ENCODE measurements around the gene CCL25.

Gene CCL25

DNA sequence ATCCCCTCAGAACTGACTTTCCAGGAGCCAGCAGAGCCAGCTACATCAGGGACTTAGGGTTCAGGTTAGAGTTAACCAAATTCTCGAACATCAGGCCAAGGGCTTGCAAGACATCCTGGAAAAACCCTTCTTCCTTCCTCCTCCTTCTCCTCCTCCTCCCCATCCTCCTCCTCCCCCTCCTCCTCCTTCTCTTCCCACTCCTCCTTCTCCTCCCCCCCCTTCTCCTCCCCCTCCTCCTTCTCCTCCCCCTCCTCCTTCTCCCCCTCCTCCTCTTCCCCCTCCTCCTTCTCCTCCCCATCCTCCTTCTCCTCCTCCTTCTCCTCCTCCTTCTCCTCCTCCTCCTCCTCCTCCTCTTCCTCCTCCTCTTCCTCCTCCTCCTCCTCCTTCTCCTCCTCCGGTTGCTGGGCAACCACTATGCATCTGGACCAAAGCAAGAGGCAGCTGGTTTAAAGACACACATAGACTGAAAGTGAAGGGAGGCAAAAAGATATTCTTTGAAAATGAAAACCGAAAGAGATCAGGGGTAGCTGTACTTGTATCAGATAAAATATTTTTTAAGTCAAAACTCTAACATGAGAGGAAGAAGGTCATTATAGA is 5.9 kb upstream of the CCL25 start:
- no peak for DNase-seq

DNA sequence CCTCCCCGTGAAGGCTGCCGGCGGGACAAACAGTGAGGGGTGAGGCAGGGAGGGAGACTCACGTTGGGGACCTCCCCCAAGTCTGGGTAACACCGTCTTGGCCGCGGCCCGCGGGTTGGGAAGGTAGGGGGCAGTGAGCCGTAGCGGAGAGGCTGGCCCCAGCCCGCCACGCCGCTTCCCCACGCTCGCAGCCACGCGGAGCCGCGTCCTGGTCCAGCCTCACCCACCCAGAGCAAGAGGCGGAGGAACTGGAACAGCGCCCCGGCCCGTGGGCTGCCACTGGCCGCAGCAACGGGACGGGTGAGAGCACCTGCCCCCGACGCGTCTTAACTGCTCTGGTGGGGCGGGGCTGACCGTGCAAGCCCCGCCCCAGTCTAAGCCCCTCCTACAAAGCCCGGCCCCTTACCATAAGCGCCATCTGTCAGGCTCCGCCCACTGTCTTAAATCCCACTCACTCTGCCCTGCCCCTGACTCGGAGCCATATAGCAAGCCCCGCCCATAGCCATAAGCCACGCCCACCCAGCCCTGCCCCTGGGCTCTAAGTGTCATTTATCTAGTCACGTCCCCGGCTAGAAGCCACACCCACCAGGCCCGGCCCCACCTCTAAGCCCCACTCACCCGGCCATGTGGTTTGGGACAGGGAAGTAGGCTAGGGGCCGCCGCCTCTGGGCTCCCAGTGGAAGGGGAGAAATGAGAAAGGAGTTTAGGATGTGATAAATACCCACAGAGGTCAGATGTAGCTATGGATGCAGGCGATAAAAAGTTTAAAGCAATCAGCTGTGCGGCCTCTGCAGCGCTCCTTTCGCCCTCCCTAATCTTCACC is 2.1 kb upstream of the CCL25 start:
- DNase-seq = peak; percentile 83

DNA sequence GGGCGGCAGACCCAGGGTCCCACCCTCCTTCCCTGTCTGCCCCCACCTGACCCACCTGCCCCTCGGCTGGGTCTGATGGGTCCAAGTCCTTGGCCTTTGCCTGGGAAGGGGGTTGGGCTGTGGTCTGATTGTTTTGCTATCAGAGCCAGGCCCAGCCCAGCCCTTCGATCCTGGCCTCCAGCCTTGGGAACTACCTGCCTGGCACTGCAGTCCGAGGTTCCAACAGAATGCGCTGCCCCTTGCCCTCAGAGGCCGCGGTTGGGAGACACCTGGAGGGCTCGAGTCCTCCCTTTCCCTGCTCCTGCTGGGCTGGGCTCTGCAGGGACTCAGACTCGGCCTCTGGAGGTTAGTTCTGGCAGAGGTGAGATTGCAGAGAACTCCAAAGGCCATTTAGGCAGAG is 1.6 kb downstream of the CCL25 start:
- no peak for DNase-seq

DNA sequence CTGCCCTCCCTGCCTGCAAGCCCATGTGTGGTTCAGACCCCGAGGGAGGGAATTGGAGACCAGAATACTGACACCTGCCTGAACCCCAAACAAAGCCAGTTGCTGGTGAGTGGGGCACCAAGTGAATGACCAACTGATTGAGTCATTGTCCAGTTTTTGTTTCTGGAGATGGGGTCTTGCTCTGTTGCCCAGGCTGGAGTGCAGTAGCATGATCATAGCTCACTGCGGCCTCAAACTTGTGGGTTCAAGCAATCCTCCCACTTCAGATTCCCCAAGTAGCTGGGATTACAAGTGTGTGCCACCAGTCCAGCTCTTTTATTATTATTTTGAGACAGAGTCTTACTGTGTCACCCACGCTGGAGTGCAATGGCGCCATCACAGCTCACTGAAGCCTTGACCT is 4.0 kb downstream of the CCL25 start:
- no peak for DNase-seq

DNA sequence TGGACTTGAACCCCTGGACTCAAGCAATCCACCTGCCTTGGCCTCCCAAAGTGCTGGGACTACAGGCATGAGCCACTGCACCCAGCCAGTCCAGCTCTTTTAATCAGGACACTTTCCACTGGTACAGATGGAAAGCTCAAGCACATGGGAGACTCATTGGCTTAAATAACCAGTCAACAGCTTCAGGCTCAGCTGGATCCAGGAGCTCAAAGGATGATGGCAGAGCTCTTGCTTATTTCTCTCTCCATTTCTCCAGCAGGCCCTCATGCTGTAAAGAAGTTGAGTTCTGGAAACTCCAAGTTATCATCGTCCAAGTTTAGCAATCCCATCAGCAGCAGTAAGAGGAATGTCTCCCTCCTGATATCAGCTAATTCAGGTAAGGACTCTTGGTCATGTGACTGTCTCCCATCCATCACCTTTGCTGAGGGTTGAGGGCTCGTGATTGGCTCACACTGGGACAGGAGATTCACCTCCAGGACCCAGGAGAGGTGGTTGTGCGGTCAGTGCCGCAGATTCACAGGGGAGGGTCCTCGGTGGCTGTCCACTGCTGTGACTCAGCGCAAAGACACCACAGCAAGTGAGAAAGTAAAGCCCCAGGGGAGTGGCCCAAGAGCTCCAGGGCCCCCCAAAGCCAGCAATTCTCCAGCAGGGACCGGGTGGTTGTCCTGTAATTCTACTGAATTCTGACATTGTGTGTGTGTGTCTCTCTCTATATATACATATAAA is 5.1 kb downstream of the CCL25 start:
- no peak for DNase-seq

DNA sequence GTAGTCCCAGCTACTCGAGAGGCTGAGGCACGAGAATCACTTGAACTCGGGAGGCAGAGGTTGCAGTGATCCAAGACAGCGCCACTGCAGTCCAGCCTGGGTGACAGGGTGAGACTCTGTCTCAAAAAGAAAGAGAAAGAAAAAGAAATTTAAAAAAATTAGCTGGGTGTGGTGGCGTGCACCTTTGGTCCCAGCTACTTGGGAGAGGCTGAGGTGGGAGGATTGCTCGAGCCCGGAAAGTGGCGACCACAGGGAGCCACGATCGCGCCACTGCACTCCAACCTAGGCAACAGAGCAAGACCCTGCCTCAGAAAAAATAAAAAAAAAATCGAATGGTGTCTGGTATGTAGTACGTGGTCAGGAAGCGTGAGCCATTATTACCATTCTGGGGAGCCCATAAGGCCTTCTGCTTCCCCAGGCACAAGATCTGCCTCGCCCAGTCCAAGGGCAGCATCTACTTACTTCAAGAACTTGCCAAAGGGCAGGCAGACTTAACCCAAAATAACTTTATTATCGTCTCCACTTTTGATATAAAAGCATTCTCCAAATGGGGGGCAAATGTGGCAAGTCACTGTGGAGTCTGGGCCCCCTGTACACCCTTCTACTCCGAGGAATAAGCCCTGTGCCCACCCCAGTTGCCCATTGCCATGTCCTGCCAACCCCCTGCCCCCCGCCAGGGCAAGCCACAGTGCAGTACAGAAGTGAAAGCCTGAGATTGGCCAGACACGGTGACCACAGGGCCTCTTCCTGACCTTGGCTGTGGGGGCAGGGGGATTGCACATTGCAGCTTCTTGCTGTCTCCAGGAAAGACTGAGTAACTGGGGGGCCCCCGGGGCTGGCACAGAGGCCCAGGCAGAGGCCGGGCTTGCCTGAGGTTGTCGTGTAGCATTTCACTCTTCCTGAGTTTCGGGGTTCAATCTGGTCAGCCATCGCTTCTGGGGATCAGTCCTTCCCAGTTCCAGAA is 12.6 kb downstream of the CCL25 start:
- DNase-seq = no peak

DNA sequence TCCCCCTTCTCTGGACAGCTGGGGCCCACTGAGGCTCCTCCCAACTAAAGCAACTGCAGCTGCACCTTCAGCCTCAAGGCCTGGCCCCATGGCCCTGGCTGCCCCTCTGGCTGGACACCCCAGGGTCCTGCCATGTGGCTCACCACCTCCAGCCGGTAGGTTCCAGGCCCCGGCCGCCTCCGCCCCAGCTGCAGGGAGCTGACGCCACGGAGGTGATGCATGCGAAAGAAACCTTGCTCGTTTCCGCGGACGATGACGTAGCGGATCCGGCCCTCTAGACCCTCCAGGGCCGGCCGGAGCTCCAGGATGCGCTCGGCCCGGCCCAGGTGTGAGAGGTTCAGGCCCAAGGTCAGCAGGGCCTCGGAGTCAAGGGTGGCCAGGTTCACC is 13.3 kb downstream of the CCL25 start:
- no peak for DNase-seq

DNA sequence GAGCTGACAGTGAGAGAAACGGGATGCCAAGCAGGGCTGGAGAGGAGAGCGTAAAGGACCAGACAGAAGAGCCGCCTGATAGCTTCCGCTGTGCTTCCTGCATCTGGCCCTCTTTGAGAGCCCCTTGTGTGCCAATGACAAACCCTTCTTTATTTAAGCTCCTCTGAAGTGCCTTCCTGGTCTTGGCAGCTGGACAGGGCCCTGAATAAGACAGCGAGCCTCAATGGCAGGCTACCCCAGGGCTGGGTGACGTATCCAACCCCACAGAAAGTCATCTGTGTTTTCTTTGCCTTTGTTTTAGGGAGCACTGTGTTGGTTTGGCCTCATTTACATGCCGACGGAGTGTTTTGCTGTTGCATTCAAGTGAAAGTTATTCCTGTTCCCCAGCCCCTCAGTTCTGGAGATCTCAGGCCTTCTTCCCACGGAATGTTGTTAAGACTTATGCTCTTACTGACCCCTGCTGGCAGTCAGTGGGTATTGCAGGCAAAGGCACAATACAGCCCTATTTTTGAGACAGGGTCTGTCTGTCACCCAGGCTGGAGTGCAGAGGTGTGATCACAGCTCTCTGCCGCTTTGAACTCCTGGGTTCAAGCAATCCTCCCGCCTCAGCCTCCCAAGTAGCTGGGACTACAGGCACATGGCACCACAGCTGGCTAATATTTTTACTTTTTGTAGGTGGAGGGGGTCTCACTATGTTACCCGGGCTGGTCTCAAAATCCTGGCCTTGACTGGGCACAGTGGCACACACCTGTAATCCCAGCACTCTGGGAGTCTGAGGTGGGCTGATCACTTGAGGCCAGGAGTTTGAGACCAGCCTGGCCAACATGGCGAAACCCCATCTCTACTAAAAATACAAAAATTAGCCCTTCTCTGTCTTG is 16.8 kb downstream of the CCL25 start:
- DNase-seq = peak; percentile 58

DNA sequence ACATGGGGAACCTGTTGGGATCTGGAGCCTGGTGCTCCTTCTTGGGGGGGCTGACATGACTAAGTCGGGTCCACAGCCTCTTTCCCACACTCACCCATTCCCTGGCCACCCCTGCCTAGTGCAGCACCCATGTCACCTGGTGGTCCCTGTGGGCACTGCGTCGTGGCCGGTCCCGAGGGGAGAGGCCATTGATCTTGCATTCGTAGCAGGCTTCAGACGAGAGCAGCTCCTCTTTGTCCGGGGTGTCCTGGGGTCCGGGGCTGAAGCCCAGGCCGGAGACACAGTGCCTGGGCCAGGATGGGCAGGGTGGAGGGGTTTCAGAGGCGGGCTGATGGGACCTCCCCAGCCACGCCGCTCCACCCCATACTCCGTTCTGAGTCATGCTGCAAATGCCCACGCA is 19.4 kb downstream of the CCL25 start:
- DNase-seq = no peak

DNA sequence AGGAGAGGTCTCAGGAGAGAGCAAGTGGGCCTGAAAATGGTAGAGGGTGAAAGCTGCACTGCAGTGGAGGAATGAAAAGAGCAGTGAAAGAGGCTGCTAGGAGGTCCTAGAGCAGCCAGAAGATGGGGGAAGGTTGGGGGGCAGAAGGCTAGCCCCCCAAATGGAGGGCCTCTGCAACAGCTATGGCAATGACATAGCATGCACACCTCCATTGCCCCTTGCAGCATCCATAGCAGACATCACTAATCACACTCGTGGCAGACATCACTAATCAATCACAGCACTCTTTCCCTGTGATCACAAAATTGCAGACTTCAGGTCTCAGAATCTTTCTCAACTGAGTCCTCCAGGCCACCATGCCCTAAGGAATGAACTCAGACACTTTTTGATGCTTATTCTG is 21.9 kb downstream of the CCL25 start:
- peak; percentile 16 for DNase-seq

DNA sequence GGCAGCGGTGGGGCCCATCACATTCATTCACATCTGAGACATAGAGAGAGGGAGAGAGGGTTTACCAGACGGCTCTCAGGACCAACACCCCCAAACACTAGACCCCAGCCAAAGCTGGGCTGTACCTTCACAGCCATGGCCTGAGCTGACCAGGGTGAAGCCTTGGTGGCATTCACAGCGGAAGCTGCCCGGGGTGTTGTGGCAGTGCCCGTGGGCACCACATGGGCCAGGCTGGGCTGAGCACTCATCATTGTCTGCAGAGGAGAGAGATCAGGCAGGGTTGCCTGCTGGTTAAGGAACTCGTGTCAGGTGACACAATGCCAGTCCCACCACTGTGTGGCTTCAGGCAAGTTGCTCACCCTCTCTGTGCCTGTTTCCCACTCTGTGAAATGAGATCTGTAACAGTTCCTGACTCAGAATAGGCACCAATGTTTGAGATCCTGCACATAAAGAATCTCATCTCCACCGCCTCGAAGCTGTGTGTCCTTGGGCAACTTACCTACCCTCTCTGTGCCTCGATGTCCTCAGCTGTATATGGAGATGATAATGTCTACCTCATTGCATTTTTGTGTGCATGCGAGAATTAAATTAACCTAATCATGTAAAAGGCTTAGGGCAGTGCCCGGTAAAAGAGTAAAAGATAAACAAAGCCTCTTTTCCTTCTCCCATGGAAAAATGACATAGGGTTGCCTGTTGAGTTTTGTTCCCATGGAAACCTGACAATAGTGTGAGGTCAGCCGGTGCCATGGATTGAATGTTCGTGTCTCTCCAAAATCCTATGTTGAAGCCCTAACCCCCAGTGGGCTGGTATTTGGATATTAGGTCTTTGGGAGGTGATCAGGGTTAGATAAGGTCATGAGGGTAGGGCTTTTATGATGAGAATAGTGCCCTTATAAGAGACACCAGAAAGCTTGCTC is 22.9 kb downstream of the CCL25 start:
- peak; percentile 61 for DNase-seq

DNA sequence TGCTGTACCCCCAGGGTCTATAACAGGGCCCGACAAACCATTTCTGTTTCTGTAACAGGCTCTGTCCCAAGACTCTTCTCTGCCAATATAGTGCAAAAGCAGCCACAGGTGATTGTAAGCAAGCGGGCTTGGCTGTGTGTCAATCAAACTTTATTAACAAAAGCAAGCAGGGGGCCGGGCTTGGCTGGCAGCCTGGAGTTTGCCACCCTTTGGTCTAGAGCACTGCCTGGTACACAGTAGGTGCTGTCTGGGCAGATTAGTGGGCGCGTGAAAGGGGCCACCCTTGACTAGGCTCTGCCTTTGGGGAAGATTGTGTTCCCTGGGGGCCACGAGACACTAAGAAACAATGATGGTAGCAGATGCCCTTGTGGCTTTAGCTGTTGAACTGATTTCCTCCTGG is 27.4 kb downstream of the CCL25 start:
- DNase-seq = no peak

DNA sequence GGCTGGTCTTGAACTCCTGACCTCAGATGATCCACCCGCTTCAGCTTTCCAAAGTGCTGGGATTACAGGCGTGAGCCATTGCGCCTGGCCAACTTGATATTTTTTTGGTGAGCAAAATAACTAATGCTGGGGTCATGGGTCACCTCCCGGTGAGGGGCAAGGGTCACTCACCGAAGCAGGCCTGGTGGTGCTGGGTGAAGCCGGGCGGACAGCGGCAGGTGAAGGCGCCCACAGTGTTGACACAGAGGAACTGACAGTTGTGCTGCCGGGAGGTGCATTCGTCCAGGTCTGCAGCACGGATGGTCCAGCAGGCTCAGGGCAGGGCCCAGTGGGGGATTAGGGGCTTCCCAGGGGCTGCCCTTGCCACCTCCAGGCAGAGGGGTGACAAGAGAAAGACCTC is 28.3 kb downstream of the CCL25 start:
- DNase-seq = no peak

DNA sequence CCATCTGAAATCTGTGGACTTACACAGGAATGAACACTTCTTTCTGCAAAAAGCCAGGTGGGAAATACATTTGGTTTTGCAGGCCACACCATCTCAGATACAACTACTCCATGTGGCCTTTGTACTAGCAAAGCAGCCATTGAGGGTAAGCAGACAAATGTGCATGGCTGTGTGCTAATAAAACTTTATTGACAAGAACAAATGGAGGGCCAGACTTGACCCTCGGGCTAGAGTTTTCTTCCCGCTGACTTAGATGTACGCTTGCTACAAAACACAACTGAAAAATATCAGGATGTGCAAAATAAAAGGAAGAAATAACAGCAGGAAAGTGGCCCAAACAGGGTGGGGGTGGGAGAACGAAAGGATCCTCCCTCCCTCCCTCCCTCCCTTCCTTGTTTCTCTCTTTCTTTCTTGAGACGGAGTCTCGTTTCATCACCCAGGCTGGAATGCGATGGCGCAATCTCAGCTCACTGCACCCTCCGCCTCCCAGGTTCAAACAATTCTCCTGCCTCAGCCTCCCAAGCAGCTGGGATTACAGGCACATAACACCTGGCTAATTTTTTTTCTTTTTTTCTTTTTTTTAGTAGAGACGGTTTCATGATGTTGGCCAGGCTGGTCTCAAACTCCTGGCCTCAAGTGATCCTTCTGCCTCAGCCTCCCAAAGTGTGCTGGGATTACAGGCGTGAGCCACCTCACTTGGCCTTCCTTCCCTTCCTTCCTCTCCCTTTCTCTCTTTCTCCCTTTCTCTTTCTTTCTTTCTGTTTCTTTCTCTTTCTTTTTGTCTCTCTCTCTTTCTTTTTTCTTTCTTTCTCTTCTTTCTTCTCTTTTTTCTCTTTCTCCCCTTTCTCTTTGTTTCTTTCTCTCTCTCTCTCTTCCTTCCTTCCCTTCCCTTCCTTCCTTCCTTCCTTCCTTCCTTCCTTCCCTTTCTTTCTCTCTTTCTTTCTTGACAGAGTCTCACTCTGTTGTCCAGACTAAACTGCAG is 29.3 kb downstream of the CCL25 start:
- no peak for DNase-seq

DNA sequence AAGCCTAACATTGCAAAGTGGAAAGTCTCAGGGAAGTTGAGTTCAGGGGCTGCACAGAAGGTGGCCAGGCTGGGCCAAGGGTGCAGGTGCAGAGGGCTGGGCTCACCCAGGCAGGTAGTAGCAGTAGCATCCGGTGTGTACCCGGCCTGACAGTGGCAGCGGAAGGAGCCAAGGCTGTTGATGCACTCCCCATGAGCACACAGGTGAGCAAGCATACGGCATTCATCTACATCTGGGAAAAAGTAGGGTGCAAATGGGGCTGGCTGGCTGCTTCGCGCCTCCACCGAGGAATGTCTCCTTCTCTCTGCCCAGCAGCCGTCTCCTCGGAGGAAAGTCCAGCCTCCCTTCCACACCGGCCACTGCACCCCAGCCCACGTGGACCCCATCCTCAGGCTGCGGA is 30.6 kb downstream of the CCL25 start:
- DNase-seq = no peak

DNA sequence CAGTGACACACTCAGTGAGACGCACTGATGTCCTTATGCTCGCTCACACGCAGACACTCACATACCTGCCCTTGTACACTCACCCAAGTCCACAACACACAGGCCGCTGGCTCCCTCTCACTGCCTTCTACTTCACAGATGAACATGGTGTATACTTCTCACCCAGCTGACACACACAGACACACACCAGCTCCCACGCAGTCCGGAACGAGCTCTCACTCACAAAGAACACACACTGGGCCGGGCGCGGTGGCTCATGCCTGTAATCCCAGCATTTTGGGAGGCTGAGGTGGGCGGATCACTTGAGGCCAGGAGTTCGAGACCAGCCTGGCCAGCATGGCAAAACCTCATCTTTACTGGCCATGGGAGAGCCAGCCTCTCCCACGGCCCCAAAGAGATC is 31.6 kb downstream of the CCL25 start:
- DNase-seq = no peak

DNA sequence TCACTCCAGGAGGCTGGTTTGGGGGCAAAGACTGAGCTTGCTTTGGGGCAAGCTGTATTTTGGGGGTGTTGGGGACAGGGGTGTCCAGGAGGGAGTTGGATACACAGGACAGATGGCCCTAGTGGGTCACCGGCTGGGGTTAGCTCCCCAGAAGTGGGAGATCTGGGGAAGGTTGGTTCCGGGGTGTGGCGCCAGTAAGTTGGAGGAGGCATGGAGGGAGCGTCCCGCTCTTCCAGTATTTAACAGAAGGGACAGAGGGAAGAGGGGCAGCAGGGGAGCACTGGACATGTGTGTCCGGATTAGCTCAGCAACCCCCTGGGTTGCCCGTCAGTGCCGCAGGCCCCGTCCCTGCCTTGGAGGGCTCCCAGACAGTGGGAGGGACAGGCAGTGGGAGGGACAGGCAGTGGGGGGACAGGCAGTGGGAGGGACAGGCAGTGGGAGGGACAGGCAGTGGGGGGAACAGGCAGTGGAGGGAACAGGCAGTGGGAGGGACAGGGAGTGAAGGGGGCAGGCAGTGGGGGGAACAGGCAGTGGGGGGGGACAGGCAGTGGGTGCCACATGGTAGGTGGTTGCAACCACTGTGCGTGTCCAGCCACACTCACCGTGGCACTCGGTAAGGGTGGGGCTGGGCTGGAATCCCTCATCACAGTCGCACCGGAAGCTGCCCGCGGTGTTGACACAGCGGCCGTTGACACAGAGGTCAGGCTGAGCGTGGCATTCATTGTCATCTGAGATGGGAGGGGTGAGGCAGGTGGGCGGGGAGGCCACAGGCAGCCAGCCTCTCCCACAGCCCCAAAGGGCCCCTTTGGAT is 33.2 kb downstream of the CCL25 start:
- DNase-seq = peak; percentile 88

DNA sequence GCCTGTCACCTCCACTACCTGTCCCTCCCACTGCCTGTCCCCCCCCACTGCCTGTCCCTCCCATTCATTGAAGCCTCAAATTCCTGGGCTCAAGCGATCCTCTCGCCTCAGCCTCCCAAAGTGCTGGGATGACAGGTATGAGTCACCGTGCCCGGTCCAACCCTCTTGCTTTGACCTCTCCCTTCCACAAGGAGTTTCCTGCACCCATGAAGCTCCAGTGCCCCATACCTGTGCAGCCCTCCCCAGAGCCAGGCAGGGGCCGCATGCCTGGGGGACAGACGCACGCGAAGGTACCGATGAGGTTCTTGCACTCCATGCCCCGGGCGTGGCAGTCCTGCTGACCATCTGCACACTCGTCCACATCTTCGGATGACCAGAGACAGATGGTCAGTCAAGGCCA is 34.3 kb downstream of the CCL25 start:
- DNase-seq = peak; percentile 14

DNA sequence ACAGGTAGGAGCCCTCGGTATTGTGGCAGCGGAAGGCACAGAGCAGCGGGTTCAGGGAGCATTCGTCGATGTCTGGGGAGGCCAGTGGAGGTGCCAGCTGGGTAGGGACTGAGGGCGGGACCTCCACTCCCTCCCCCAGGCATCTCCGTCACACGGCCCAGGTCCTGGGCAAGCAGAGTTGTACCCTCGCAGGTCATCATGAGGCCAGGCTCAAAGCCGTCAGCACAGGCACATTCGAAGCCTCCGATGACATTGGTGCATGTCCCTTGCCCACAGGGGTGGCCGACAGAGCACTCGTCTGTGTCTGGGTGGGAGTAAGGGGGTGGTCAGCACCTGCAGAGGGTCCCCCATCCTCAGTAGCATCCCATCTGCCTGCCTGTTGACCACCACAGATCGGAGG is 35.3 kb downstream of the CCL25 start:
- no peak for DNase-seq

Data from DMS53 (cell line).